Esophagus muscularis mucosa (tissue), 4 donors: Measurements from ENCODE around the gene HBB.

Experiments used
- EP300 ChIP-seq: sonication (generic); formaldehyde crosslinking; IDR thresholded peaks from one replicate; pipeline ENCODE4 v1.6.1; 2017; ENCODE audit warnings: antibody characterized with exemption
- POLR2AphosphoS5 ChIP-seq, 2 donors: sonication (generic); formaldehyde crosslinking; IDR thresholded peaks; one replicate each; pipeline ENCODE4 v1.6.1; 2017; ENCODE audit warnings: antibody characterized with exemption in 2 of 2
- TF ChIP-seq, protein P1 (sequence below), 3 experiments: fragments of 200-600 bp in 2 of 3; fragments of 450-650 bp in 1 of 3; sonication (generic) in 2 of 3; IDR thresholded peaks; one replicate each; pipeline ENCODE4 v1.5.1; 2017 to 2019; ENCODE audit warnings: antibody characterized with exemption in 3 of 3, mild to moderate bottlenecking in 2 of 3, moderate library complexity in 1 of 3

DNA sequence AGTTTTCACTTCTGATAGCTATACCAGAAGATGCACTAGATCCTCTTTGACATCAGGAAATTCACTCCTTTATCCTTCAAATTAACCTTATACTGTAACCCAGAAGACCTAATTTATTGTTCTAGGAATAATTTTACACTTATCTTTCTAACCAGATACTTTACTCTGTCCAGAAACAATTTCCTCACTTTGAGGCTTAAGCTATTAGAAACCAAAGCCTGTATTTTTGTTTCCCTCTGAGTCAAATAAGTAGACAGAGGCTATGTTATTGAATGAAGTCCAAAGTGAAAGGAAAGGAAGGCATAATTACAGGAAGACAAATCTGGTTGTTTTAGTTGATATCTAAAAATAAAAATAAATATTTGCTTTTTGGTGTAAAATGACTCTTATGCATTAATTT, 28.6 kb downstream of the HBB start:
- TF ChIP-seq EP300 = no peak
- TF ChIP-seq, protein P1, sequence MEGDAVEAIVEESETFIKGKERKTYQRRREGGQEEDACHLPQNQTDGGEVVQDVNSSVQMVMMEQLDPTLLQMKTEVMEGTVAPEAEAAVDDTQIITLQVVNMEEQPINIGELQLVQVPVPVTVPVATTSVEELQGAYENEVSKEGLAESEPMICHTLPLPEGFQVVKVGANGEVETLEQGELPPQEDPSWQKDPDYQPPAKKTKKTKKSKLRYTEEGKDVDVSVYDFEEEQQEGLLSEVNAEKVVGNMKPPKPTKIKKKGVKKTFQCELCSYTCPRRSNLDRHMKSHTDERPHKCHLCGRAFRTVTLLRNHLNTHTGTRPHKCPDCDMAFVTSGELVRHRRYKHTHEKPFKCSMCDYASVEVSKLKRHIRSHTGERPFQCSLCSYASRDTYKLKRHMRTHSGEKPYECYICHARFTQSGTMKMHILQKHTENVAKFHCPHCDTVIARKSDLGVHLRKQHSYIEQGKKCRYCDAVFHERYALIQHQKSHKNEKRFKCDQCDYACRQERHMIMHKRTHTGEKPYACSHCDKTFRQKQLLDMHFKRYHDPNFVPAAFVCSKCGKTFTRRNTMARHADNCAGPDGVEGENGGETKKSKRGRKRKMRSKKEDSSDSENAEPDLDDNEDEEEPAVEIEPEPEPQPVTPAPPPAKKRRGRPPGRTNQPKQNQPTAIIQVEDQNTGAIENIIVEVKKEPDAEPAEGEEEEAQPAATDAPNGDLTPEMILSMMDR (IDR thresholded peaks at IDR 0.05) = no peak
- TF ChIP-seq POLR2AphosphoS5 (IDR thresholded peaks at IDR 0.05) = no peak
